ENCODE data around the gene IGLL5.

DNA sequence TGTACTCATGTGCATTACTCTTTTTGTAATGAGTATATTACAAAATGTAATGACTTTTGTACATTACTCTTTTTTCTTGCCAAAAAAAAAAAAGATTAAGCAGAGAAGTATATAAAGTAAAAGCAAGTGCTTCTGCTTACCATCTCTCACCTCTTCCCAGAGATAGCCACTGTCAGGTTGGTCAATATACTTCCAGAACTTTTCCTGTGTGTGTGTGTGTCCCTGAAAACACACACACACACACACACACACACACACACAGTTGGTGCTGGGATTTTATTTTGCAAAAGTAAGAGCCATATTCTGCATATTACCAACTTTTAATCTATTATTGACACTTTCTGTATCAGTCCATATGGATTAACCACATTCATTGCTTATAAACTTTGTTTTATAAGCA is 2.5 kb downstream of the IGLL5 start:
- TF ChIP-seq CTCF (IDR thresholded peaks at IDR 0.05) (no peak), POLR2A (IDR thresholded peaks at IDR 0.05) (no peak)

Data from thyroid gland (tissue), 4 donors.